ENCODE measurements around the gene BAHCC1. TPM values are rescaled to one million over a fixed set of nuclear protein-coding genes. Genes with fewer than 3 reads are reported as not detected.

Gene BAHCC1
- total RNA-seq, 1 experiment from 2014 or later, result 8.7 TPM

DNA sequence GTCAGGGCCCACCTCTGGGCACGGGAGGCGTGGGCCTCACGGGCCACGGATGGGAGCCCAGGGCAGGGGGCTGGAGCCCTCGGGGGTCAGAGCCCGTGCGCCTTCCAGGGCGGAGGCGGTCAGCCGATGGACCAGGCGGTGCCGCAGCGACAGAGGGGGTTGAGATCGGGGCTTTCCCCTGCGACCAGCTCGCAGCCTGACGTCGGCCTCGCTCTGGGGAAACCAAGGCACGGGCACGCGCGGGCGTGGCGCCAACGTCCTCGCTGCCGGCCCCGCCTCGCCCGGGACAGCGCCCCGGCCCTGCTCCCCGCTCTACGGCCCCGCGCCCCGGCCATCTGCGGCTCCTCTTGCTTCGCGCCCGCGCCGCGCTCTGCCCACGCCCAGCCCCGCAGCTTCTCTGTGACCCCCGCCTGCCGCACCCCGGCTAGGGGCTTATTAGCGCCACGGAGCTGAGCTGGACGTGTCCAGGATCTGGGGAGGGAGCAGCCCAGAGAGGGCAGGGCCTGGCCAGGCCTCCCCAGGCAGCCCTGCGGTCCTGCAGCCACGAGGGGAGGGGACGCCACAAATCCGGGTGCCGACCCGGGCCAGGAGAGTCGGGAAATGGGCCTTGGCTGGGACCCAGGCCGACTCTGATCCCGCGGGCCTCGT lies 103.8 kb downstream of the BAHCC1 start:
- Histone ChIP-seq H3K4me3 (ENCODE audit: insufficient read depth, low read depth, low read length) (no peak overlapping the region), H3K36me3 (replicated peaks; ENCODE audit: control insufficient read depth, insufficient read depth, low read length) (no peaks in the 10 kb centered on the region), H3K27me3 (ENCODE audit: control insufficient read depth, insufficient read depth, low read length) (peaks cover 5% of the 10 kb centered on the region; the same call in 1 of the 2 replicates)
- peak; percentile 55 for DNase-seq

DNA sequence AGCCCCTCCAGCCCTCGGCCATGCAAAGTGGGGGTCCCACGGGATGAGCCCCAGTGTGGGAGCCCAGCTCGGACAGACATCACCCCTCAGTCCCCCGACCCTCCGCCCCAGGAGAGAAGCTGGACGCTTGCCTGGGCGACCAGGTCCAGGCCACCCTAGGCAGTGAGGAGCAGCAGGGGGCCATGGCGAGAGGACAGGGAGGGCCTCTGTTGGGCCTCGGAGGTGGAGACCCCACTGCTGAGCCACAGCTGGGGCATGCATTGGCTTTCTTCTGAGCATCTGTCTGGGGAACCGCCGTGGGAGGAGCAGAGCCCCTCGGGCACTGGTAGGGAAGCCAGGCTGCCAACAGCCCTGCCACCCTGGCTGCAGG lies 104.3 kb downstream of the BAHCC1 start:
- H3K36me3 ChIP-seq (replicated peaks; ENCODE audit: control insufficient read depth, insufficient read depth, low read length), result no peaks in the 10 kb centered on the region
- DNase-seq, result peak; percentile 59
- peaks cover 3% of the 10 kb centered on the region; the same call in 1 of the 2 replicates for H3K27me3 ChIP-seq (ENCODE audit: control insufficient read depth, insufficient read depth, low read length)
- H3K4me3 ChIP-seq (ENCODE audit: insufficient read depth, low read depth, low read length), result no peak overlapping the region

DNA sequence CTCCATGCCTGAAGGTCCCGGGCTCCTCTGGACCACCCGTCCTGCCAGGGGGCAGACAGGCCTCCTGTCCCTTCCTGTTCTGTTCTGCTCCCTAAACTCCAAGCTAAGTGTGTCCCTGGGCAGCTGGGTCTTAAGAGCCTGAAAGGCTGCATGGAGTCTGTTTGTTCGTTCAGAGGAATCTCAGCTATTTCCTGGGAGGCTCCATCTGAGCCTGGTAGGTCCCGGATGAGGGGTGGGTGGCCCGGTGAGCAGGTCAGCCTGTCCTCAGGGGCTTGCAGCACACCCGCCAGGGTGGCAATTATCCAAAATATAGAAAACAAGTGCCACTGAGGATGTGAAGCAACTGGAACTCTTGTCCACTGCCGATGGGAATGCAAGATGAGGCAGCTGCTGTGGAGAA lies 104.8 kb downstream of the BAHCC1 start:
- Histone ChIP-seq H3K4me3 (ENCODE audit: insufficient read depth, low read depth, low read length) (no peak overlapping the region), H3K27me3 (ENCODE audit: control insufficient read depth, insufficient read depth, low read length) (peaks cover 1% of the 10 kb centered on the region; the same call in 1 of the 2 replicates), H3K36me3 (replicated peaks; ENCODE audit: control insufficient read depth, insufficient read depth, low read length) (no peaks in the 10 kb centered on the region)
- DNase-seq, result peak; percentile 52

DNA sequence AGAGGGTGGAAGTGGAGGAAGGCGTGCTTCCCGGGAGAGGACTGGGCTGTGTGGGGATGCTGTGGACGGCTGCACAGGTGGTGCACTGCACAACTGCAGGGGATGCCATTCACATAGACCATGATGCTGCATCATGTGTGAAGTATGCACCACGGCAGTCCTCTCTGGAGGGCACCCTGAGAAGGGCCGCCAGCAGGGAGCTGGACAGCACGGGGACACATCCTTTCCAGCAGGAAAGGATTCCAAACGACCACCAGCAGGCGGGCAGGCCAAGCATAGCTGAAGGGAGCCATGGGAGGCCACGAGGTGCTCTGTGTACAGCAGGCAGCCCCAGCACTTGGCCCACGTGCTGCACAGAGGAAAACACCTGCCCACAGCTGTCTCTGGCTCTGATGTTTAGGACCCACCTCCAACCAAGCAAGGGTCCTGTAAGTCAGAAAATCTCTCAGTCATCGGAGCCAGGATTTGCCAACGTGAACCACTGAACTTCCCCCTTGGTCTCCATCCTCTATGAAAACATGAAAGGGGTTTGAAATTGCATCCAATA lies 107.3 kb downstream of the BAHCC1 start:
- Histone ChIP-seq H3K27me3 (ENCODE audit: control insufficient read depth, insufficient read depth, low read length) (no peaks in the 10 kb centered on the region), H3K4me3 (ENCODE audit: insufficient read depth, low read depth, low read length) (no peak overlapping the region), H3K36me3 (replicated peaks; ENCODE audit: control insufficient read depth, insufficient read depth, low read length) (no peaks in the 10 kb centered on the region)
- peak; percentile 33 for DNase-seq

DNA sequence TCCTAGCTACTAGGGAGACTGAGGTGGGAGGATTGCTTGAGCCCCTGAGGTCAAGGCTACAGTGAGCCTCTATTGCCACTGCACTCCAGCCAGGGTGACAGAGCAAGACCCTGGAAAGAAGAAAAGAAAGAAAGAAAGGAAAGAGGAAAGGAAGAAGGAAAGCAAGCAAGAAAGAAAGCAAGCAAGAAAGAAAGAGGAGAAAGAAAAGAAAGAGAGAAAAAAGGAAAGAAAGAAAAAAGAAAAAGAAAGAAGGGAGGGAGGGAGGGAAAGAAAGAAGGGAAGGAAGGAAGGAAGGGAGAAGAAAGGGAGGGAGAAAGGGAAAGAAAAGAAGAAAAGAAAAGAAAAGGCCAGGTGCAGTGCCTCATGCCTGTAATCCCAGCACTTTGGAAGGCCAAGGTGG lies 108.4 kb downstream of the BAHCC1 start:
- Histone ChIP-seq H3K27me3 (ENCODE audit: control insufficient read depth, insufficient read depth, low read length) (no peaks in the 10 kb centered on the region), H3K4me3 (ENCODE audit: insufficient read depth, low read depth, low read length) (no peak overlapping the region)
- DNase-seq, result no peak

DNA sequence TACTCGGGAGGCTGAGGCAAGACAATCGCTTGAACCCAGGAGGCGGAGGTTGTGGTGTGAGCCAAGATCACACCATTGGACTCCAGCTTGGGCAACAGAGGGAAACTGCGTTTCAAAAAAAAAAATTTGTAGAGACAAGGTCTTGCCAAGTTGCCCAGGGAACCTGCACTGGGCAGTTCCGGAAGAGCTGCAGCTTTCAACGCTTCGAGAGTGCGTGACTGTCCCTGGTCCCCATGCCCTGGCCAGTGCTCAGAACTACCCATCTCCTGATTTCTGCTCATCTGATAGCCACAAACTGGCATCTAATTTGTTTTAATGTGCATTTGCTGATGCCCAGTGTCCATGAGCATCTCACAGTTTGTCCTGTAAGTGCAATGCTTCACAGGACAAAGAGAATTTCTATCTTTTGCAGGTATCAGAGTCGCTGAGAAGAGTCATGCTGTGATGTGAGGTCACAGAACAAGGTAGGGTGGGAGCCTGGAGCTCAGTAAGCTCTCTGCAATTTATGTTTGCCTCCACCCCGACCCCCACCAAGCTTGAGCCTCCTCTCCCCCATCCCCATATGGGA lies 113.5 kb downstream of the BAHCC1 start:
- H3K27me3 ChIP-seq (ENCODE audit: control insufficient read depth, insufficient read depth, low read length), result no peaks in the 10 kb centered on the region
- DNase-seq, result peak; percentile 53
- peaks cover 24% of the 10 kb centered on the region for H3K36me3 ChIP-seq (replicated peaks; ENCODE audit: control insufficient read depth, insufficient read depth, low read length)
- peak overlapping the region; percentile 99; the same call in 1 of the 2 replicates for H3K4me3 ChIP-seq (ENCODE audit: insufficient read depth, low read depth, low read length)

More for the DNA sequence above, 108.4 kb downstream of the BAHCC1 start:
- no peaks in the 10 kb centered on the region for H3K36me3 ChIP-seq (replicated peaks; ENCODE audit: control insufficient read depth, insufficient read depth, low read length)

DNA sequence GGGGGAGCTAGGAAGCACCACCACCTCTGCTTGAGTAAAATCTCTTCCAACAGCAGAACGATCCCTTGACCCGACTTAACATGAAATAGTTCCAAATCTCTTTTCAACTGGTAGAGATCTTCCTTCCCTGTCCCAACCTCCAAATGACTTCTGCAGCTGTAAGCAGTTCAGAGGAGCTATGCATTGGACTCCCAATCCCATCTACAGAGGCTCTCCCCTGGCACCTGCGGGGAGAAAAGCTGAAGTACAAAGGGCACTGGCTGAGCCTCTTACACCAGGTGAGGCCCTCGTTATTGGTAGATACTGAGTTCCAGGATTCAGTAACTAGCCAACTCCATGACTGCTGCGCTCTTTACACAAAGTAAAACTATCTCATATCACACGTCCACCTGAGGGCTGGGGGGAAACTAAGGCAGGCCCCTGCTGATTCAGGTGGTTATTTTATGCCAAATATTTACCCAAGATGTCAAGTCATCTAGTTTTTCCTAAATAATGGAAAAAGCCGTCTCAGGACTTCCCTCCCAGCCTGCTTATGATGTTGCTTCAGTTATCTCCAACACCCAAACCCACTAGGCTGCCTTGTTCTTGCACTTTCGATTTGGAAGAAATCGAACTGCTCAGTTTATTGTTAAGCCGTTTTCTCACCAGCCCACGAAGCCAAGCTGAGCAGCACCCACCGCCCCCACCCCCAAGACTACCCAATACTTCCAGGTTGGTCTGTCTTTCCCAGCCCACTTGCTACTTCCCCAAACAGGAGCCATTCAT lies 114.1 kb downstream of the BAHCC1 start:
- Histone ChIP-seq H3K27me3 (ENCODE audit: control insufficient read depth, insufficient read depth, low read length) (no peaks in the 10 kb centered on the region), H3K4me3 (ENCODE audit: insufficient read depth, low read depth, low read length) (peak overlapping the region; percentile 99), H3K36me3 (replicated peaks; ENCODE audit: control insufficient read depth, insufficient read depth, low read length) (peaks cover 24% of the 10 kb centered on the region)
- DNase-seq, result peak; percentile 62

DNA sequence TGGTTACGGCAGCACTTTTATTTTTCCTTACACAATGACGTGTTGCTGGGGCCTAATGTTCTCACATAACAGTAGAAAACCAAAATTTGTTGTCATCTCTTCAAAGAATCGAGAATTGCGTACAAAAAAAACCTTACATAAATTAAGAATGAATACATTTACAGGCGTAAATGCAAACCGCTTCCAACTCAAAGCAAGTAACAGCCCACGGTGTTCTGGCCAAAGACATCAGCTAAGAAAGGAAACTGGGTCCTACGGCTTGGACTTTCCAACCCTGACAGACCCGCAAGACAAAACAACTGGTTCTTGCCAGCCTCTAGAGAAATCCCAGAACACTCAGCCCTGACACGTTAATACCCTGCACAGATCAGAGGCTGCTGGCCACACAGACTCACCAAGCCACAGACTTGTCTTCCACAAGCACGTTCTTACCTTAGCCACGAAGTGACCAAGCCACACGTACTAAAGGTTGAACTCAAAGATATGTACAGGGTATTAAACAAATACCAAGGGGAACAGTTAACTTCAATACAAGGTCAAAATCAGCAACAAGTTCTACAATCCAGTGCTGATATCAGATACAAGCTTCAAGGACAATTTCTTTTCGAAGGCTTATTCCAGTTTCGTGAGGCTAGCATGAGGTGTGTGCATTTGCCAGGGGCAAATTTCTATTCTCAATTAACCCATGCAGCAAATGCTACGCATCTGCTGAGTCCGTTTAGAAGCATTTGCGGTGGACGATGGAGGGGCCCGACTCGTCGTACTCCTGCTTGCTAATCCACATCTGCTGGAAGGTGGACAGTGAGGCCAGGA lies 114.9 kb downstream of the BAHCC1 start:
- DNase-seq, result no peak
- H3K4me3 ChIP-seq (ENCODE audit: insufficient read depth, low read depth, low read length), result peak overlapping the region; percentile 99
- peaks cover 24% of the 10 kb centered on the region for H3K36me3 ChIP-seq (replicated peaks; ENCODE audit: control insufficient read depth, insufficient read depth, low read length)
- no peaks in the 10 kb centered on the region for H3K27me3 ChIP-seq (ENCODE audit: control insufficient read depth, insufficient read depth, low read length)

DNA sequence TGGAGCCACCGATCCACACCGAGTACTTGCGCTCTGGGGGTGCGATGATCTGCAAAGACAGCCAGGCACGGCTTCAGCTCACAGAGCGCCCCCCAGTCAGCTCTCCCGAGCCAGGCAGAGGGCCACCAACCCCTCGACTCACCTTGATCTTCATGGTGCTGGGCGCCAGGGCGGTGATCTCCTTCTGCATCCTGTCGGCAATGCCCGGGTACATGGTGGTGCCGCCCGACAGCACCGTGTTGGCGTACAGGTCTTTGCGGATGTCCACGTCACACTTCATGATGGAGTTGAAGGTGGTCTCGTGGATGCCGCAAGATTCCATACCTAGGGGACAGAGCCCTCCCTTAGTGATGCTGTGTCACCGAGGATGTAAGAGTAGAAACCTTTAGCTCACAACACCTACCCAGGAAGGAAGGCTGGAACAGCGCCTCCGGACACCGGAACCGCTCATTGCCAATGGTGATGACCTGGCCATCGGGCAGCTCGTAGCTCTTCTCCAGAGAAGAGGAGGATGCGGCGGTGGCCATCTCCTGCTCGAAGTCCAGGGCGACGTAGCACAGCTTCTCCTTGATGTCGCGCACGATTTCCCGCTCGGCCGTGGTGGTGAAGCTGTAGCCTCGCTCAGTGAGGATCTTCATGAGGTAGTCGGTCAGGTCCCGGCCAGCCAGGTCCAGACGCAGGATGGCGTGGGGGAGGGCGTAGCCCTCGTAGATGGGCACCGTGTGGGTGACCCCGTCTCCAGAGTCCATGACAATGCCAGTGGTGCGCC lies 115.7 kb downstream of the BAHCC1 start:
- Histone ChIP-seq H3K36me3 (replicated peaks; ENCODE audit: control insufficient read depth, insufficient read depth, low read length) (peaks cover 24% of the 10 kb centered on the region), H3K27me3 (ENCODE audit: control insufficient read depth, insufficient read depth, low read length) (no peaks in the 10 kb centered on the region), H3K4me3 (ENCODE audit: insufficient read depth, low read depth, low read length) (peak overlapping the region; percentile 99)
- no peak for DNase-seq

DNA sequence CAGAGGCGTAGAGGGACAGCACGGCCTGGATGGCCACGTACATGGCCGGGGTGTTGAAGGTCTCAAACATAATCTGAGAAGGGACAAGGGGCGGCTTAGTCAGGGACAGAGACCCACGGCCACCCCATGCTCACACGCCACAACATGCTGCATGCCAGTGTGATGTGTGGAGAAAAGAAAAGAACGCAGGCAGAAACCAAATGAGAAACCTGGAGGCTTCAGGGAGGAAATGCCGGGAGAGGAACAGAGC lies 116.2 kb downstream of the BAHCC1 start:
- H3K36me3 ChIP-seq (replicated peaks; ENCODE audit: control insufficient read depth, insufficient read depth, low read length), result peaks cover 25% of the 10 kb centered on the region
- no peaks in the 10 kb centered on the region for H3K27me3 ChIP-seq (ENCODE audit: control insufficient read depth, insufficient read depth, low read length)
- peak overlapping the region; percentile 99 for H3K4me3 ChIP-seq (ENCODE audit: insufficient read depth, low read depth, low read length)
- DNase-seq, result no peak

DNA sequence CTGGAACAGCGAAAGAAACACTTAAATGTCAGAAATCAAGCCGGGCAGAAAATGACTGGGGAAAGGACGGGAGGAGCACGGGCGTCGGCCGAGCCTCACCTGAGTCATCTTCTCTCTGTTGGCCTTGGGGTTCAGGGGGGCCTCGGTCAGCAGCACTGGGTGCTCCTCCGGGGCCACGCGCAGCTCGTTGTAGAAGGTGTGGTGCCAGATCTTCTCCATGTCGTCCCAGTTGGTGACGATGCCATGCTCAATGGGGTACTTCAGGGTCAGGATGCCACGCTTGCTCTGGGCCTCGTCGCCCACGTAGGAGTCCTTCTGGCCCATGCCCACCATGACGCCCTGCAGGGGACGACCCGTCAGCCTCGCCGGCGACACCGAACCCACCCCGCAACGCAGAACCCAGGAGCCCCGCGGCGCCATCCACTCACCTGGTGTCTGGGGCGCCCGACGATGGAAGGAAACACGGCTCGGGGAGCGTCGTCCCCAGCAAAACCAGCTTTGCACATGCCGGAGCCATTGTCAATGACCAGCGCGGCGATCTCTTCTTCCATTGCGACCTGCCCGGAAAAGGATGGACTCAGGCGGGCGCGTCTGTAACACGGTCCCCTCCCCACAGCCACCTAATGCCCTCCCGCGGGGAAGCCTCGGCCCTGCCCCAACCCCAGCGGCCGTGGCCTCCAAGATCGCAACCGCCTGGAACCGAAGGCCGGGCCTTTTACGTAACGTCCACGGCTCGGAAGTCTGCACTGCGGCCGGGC lies 116.7 kb downstream of the BAHCC1 start:
- Histone ChIP-seq H3K36me3 (replicated peaks; ENCODE audit: control insufficient read depth, insufficient read depth, low read length) (peaks cover 25% of the 10 kb centered on the region), H3K27me3 (ENCODE audit: control insufficient read depth, insufficient read depth, low read length) (no peaks in the 10 kb centered on the region), H3K4me3 (ENCODE audit: insufficient read depth, low read depth, low read length) (peak overlapping the region; percentile 99)
- no peak for DNase-seq

DNA sequence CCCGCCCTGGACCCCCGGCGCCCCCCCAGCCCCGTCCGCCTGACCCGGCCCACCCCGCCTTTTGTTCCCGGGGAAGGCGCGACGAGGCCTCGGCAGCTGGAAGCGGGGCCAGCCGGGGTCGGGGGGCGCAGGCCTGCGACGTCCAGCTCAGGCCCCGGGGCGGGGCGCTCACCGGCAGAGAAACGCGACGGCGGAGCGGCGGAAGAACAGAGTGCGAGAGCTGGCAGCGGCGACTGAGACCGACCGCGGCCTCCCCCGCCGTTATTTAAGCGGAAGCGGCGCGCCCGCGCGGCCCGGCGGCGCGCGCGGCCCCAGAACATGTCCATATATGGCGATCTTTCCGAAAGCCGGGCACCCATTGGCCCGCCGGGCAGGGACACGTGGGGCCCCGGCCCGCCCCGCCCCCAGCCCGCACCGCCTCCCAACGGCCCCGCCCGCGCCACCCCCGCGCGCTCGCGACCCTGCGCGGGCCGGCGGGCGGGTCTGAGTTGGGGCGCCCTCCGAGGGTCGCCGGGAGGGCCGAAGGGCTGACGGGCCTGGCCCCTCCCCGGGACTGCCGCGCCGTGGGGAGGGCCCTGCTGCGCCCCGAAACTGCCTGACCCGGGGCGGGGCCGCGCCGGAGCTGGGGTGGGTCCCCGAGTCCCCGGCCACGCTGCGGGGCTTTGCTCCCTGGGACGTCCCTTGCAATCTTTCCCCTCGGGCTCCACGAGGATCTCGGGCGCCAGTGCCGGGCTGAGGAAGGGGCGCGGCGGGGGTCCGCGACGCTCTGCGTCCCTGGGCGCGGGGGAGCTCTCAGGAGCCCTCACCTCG lies 117.5 kb downstream of the BAHCC1 start, which contains the start of gene ACTG1:
TSS of gene ACTG1 (minus strand) at position 238 of the 810 bp plus-strand sequence. CDS start 445 bp downstream, outside the sequence.
- H3K36me3 ChIP-seq (replicated peaks; ENCODE audit: control insufficient read depth, insufficient read depth, low read length), result peaks cover 25% of the 10 kb centered on the region
- peak within 1 kb of the TSS; percentile 99 for H3K4me3 ChIP-seq (ENCODE audit: insufficient read depth, low read depth, low read length)
- no peaks in the 10 kb centered on the region for H3K27me3 ChIP-seq (ENCODE audit: control insufficient read depth, insufficient read depth, low read length)
- peak; percentile 99 for DNase-seq
